ENCODE results near the gene GET4.

The GET4 gene

GRCh38 chr7:876077-876971, at the start of gene GET4:
TSS of gene GET4 (plus strand) at chr7:876554. CDS start at chr7:876646, 92 bp downstream.
- peak; percentile 94 for DNase-seq (ENCODE audit: low spot score)

DNA sequence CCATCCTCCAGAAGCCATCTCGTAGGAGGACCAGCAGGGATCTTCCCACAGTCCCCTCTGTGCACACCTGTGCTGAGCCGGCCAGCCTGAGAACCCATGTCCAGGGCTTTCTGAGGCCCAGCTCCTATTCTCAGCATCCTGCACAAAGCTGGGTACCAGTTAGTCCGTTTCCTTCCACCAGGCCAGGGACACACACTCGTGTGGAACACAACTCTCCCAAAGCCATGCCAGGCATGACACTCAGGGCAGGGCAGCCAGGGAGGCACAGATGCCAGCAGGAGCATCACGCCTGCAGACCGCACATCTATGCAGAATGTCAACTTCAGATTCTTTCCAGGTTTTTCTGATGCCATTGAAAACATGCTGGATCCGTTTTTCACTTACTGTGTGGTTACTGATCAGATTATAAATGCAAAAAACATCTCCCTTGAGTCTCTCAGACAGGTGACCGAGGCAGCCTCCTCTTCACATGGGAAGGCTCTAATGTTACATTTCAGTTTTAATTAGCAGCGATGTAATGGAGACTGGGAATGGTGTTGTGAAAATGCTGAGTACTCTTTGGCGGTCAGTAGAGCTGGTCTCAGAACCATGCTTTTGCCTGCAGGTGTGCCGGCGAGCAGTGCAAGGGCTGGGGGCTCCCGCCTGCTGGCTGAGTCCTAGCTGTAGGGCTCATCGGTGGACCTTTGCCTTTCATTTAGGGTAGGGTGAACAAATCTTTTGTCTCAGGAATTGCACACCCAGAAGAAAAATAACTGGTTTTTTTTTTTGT, 47.4 kb upstream of the GET4 start:
- no peak for DNase-seq (ENCODE audit: low spot score)

DNA sequence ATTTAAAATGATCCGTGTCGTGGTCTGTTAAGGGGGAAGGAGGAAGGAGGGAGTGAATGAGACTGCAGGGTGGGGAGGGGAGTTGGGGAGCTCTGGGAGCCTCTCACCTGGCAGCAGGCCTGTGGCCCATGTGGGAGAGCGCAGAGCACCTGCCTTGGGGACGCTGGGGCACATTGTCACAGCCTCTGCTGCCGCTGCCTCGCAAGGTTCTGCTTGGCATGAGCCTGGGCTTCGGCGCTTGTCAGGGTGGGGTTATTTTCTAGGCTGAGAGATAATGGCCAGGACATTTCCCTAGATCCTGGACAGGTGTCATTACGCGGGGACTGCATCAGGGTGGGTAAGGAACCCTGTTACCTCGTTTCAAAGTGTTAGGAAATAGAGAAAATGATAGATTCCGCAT, 46.3 kb upstream of the GET4 start:
- no peak for DNase-seq (ENCODE audit: low spot score)

GRCh38 chr7:831596-832166, 44.7 kb upstream of the GET4 start:
- DNase-seq (ENCODE audit: low spot score), result peak; percentile 58

DNA sequence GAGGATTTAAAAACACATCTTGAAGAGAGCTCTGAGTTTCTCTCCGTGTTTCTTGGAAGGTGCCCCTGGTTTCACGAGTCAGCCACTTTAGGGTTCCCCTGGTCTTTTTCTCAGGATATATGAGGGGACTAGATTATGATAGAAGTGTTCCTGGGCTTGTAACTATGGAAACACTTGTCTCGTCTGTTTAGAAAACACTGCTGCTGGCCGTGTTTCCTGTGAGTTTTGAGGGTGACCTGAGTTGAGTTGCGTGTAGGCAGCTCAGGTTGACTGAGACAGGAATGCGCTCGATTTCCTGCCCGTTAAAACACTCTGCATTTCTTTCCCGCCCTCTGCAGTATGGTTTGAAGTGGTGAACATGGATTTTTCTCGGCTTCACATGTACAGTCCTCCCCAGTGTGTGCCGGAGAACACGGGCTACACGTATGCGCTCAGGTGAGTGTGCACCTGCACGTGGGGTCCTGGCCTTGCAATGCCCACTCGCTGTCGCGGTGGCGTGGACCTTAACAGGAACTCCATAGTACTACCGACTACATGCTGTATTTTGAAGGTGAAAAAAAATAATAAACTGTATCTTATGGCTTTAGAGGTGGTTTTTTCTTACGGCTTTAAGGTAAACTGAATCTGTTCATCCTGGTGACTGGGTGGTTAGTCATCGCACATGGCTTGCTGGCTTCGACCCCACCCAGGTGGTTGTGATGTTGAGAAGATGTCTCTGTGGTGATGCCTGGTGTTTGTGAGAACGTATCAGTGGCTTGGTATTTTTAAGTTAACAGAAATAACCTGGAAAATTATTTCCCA, 44.0 kb upstream of the GET4 start, which contains the start of gene SUN1:
TSS of gene SUN1 (plus strand) at position 310 of the 801 bp plus-strand sequence. CDS start at position 359, 49 bp downstream.
- DNase-seq (ENCODE audit: low spot score), result no peak

GRCh38 chr7:832968-833424, 43.4 kb upstream of the GET4 start:
- no peak for DNase-seq (ENCODE audit: low spot score)

GRCh38 chr7:833601-834258, 42.6 kb upstream of the GET4 start:
- DNase-seq (ENCODE audit: low spot score), result no peak

GRCh38 chr7:834277-834676, 42.1 kb upstream of the GET4 start:
- DNase-seq (ENCODE audit: low spot score), result no peak

DNA sequence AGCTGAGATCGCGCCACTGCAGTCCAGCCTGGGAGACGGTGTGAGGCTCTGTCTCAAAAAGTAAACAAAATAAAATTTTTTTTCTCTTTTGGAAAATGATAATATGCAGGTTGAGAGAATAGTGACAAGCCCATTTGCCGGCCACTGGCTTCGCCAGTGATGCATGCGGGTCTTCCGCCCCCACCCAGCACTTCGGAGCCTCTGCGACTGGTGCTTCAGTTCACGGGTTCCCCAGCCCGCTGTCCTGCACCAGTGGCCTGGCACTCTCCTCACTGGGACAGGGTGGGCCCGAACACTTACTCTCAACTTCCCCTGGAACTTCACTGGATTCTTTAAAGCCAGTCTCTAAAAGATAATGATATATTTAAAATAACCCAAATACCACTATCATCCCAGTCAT, 41.3 kb upstream of the GET4 start:
- no peak for DNase-seq (ENCODE audit: low spot score)

- DNase-seq (ENCODE audit: low spot score), result no peak
Observed at GRCh38 chr7:835485-836401, 40.6 kb upstream of the GET4 start.

DNA sequence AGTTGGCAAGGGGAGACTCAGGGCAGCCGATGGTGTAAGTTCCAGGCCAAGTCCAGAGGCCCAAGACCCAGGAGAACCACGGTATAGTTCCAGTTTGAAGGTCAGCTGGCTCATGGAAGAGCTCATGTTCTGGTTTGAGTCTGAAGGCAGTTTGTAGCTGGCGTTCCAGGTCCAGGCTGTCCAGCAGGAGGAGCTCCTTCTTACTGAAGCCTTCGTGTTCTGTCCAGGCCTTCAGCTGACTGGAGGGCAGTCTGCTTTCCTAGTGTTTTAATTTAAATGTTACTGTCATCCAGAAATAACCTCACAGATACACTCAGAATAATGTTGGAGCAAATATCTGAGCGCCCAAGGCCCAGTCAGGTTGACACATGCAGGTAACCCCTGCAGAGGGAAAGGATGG, 39.9 kb upstream of the GET4 start:
- DNase-seq (ENCODE audit: low spot score), result peak; percentile 68

- no peak for DNase-seq (ENCODE audit: low spot score)
Observed at GRCh38 chr7:837001-837400, 39.4 kb upstream of the GET4 start.

- DNase-seq (ENCODE audit: low spot score), result no peak
Observed at GRCh38 chr7:840001-840600, 36.3 kb upstream of the GET4 start.

GRCh38 chr7:841943-842342, 34.4 kb upstream of the GET4 start:
- no peak for DNase-seq (ENCODE audit: low spot score)

GRCh38 chr7:842431-843031, 33.8 kb upstream of the GET4 start:
- DNase-seq (ENCODE audit: low spot score), result no peak

DNA sequence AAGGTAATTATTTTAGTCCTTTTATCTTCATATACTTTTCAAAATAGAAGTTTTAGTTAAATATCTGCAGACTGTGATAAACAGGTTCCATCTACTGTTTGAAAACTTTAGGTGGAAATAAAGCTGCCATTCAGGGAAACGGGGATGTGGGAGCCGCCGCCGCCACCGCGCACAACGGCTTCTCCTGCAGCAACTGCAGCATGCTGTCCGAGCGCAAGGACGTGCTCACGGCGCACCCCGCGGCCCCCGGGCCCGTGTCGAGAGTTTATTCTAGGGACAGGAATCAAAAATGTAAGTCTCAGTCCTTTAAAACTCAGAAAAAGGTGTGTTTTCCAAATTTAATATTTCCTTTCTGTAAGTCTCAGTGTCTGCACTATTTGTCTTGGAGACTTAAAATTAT, 33.1 kb upstream of the GET4 start:
- DNase-seq (ENCODE audit: low spot score), result no peak

DNA sequence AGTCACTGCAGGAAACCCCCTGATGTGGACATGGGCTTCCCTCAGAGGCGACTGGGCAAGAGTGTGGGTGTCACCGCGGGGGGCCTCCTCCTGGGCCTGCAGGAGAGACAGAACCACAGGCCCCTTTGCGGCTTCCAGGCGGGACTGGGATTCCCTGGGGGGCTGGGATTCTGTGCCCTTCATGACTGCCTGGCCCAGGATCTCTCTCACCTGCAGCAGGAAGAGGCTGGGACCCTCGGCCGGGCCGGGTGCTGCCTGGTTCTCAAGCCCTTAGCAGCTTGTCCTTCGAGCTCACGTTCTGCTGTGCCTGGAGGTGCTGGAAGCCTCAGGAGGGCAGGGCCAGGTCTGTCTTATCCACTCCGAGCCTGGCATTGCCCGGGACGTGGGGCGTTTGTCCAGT, 32.3 kb upstream of the GET4 start:
- no peak for DNase-seq (ENCODE audit: low spot score)

GRCh38 chr7:844514-844913, 31.8 kb upstream of the GET4 start:
- DNase-seq (ENCODE audit: low spot score), result no peak

GRCh38 chr7:845091-845490, 31.3 kb upstream of the GET4 start:
- DNase-seq (ENCODE audit: low spot score), result no peak
